Hematopoietic multipotent progenitor cell treated with erythropoietin and hydrocortisone succinate and interleukin-3 and kit ligand, for 8 days (in vitro differentiated cells): ENCODE measurements around the gene PPP1R15B.
A peak's percentile ranks its signal among the peaks of the same experiment; 100 is the strongest.
"Not testable (repeated sequence)": the region's sequence is repeated elsewhere in the genome, so short reads cannot be mapped to it uniquely, and the experiment has no call there.

Source experiments
- DNase-seq: peaks from one replicate; pipeline ENCODE4 v3.0.0-alpha.2; 2015

The PPP1R15B gene

GRCh38 chr1:204443871-204444581 is 32.4 kb upstream of the PPP1R15B start:
- no peak for DNase-seq

- no peak for DNase-seq
Observed at GRCh38 chr1:204443260-204443619, 31.6 kb upstream of the PPP1R15B start.

- no peak for DNase-seq
Observed at GRCh38 chr1:204442376-204443259, 31.0 kb upstream of the PPP1R15B start.

DNA sequence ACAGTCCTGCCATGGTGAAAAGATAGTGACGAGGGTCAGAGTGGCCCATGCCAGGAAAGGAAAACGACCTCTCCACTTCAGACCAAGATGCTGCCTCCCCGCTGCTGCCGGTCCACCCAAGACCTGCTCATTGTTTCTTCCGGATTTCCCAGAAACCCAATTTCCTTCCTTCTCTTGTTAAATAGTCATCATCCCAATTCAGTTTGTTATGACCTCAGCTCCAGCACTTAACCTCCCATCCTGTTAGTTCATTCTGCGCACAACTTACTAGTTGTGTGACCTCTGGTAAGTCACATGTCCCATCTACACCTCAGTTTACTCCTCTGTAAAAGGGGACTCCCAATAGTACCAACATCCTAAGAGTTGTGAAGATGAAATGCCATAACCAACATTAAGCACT is 29.9 kb upstream of the PPP1R15B start:
- no peak for DNase-seq

- DNase-seq = no peak
Observed at GRCh38 chr1:204439621-204440375, 28.2 kb upstream of the PPP1R15B start.

GRCh38 chr1:204438628-204439027 is 27.0 kb upstream of the PPP1R15B start:
- no peak for DNase-seq

- DNase-seq = no peak
Observed at GRCh38 chr1:204437796-204438570, 26.4 kb upstream of the PPP1R15B start.

GRCh38 chr1:204435872-204436271 is 24.3 kb upstream of the PPP1R15B start:
- DNase-seq = no peak

GRCh38 chr1:204435381-204435831 is 23.8 kb upstream of the PPP1R15B start:
- DNase-seq = no peak

- no peak for DNase-seq
Observed at GRCh38 chr1:204434116-204434755, 22.6 kb upstream of the PPP1R15B start.

- DNase-seq = no peak
Observed at GRCh38 chr1:204432708-204433107, 21.1 kb upstream of the PPP1R15B start.

DNA sequence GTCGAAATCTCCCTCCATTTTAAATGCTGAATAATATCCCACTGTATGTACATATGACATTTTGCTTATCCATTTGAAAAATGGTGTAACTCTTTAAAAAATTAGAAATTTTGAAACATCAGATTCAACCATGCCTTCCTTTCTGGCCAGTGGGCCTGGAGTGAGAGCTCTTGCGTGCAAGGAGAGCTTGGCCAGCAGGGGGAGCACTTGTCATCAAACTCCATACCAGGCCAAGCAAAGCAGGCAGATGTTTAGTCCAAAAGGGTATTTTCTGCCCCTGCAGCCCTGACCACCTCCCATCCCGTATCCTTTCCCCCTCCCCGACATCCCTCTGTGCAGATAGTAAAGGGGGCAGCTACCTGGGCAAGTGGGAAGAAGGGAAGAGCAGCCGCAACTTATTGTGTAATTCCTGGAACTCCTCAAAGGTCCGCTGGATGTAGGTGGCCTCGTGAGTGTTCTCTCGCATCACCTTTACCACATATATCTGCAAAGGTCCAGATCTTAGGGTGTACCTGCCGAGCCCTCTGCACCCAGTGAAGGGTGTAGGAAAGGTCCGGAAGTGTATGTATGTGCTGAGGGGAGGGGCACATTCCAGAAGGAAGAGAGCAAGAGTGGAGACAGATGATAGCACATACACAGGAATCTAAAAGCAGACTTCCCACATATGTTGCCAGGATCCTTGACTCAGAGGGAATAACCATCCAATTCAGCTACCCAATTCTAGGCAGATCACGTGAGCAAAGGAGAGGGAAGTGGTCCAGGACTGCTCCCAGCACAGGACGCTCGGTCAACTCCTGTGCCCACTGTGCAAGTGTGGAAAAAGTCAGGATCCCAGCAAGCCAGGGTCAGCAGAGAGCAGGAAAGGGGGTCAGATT is 19.9 kb upstream of the PPP1R15B start:
- peak; percentile 73 for DNase-seq

- DNase-seq = no peak
Observed at GRCh38 chr1:204429746-204430145, 18.1 kb upstream of the PPP1R15B start.

- no peak for DNase-seq
Observed at GRCh38 chr1:204426971-204427701, 15.5 kb upstream of the PPP1R15B start.

DNA sequence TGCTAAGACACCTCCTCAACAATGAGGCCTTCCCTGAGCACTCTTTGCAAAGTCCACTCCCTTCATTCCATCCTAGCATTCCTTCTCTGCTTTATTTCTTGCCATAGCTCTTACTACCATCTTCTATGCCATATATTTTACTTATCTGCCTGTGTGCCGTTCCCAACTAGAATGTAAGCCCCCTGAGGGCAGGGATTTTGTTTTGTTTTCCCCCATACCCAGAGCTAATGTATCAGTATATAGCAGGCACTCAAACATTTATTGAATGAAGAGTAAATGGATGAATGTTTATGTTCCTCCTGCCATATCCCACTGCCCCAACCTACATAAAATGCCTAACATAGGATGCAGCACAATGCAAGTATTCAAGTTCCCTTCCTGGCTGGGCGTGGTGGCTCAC is 14.9 kb upstream of the PPP1R15B start:
- no peak for DNase-seq

DNA sequence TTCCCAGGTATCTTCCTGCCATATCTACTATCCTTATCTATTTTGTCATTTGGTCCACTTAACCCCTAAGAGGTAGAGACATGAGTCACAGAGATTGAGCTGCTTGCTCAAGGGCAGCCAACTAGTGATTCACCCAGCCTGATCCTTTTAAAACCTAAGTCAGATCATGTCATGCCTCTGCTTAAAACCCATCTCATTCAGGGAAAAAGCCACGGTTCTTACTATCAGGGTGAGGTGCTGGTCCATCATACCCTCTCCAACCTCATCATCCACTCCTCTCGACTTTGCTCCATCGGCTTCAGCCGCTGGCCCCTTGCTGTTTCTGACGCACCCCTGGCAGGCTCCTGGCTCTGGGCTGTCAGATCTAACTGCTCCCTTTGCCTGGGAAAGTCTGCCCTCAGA is 14.4 kb upstream of the PPP1R15B start:
- DNase-seq = no peak

GRCh38 chr1:204424621-204425020 is 13.0 kb upstream of the PPP1R15B start:
- DNase-seq = no peak

DNA sequence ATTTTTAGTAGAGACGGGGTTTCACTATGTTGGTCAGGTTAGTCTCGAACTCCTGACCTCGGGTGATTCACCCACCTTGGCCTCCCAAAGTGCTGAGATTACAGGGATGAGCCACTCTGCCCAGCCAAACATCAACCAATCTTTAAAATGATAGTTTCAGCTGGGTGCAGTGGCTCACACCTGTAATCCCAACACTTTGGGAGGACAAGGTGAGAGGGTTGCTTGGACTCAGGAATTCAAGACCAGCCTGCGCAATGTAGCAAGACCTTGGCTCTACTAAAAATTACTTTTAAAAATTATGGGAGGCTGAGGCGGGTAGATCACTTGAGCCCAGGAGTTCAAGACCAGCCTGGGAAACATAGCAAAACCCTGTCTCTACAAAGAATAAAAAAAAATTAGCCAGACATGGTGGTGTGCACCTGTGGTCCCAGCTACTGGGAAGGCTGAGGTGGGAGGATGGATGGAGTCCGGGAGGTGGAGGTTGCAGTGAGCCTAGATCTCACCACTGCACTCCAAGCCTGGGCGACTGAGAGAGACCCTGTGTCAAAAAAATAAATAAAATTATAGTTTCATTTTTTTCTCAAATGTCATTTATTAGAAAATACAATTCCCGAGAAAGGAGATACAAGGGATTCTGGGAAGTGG is 10.6 kb upstream of the PPP1R15B start:
- DNase-seq = not testable (repeated sequence)

DNA sequence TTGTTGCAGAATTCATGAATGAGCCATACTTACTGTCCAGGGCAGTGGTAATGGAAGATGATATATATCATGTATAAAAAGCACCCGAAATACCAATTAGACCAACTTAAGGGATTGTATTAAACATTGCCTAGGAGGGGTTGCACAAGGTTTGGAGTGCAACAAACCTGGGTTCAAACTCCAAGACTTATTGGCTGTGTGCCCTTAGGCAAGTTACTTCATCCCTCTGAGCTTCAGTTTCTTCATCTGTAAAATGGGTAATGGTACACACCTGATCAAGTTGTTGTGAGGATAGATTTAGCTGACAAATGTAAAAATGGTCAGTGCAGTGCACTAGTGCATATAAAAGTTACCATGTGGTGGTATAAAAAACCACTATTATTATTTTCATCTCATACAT is 9.8 kb upstream of the PPP1R15B start:
- no peak for DNase-seq
